GM23338 (cell line): Measurements from ENCODE around the gene GAK. TPM values are rescaled to one million over a fixed set of nuclear protein-coding genes. Genes with fewer than 3 reads are reported as not detected.

Source experiments
- ATAC-seq: fragments of 200-7000 bp; cut with Tn5 transposase; 3 replicates; pipeline ENCODE4 v1.9.1; 2020
- DNase-seq: peaks from one replicate; pipeline ENCODE4 v3.0.0-alpha.2; 2015; ENCODE audit warnings: low spot score
- H2AFZ ChIP-seq: fragments of 200-600 bp; sonication (generic); 2 replicates; pipeline ENCODE4 v1.8.0; 2016; ENCODE audit warnings: antibody characterized with exemption, mild to moderate bottlenecking, moderate library complexity
- H3F3A ChIP-seq: fragments of 200-600 bp; sonication (generic); replicated peaks from 2 replicates; pipeline ENCODE4 v1.8.0; 2017; ENCODE audit warnings: antibody characterized with exemption, mixed run types, low read depth
- H3K27ac ChIP-seq: fragments of 200-600 bp; sonication (generic); 2 replicates; pipeline ENCODE4 v1.6.1; 2016; ENCODE audit warnings: low read depth
- H3K27me3 ChIP-seq: fragments of 200-600 bp; sonication (generic); 2 replicates; pipeline ENCODE4 v1.8.0; 2016; ENCODE audit warnings: mild to moderate bottlenecking, mixed run types, moderate library complexity; ENCODE audit not compliant: insufficient read depth
- H3K36me3 ChIP-seq: fragments of 200-600 bp; sonication (generic); 2 replicates; pipeline ENCODE4 v1.8.0; 2016; ENCODE audit warnings: mild to moderate bottlenecking; ENCODE audit not compliant: insufficient read depth
- H3K4me1 ChIP-seq: fragments of 200-600 bp; sonication (generic); 2 replicates; pipeline ENCODE4 v1.8.0; 2016; ENCODE audit warnings: mild to moderate bottlenecking, moderate library complexity; ENCODE audit not compliant: insufficient read depth
- H3K4me2 ChIP-seq: fragments of 200-600 bp; sonication (generic); 2 replicates; pipeline ENCODE4 v1.7.1; 2017; ENCODE audit warnings: mixed run types
- H3K4me3 ChIP-seq: fragments of 200-600 bp; sonication (generic); 2 replicates; pipeline ENCODE4 v1.6.1; 2016; ENCODE audit warnings: mixed run types
- H3K79me2 ChIP-seq: fragments of 200-600 bp; sonication (generic); replicated peaks from 2 replicates; pipeline ENCODE4 v1.8.0; 2017; ENCODE audit warnings: mild to moderate bottlenecking; ENCODE audit not compliant: insufficient read depth
- H3K9me2 ChIP-seq: fragments of 200-600 bp; sonication (generic); 2 replicates; pipeline ENCODE4 v1.8.0; 2017; ENCODE audit not compliant: insufficient read depth
- H4K20me1 ChIP-seq: fragments of 200-600 bp; sonication (generic); replicated peaks from 2 replicates; pipeline ENCODE4 v1.8.0; 2017; ENCODE audit warnings: mild to moderate bottlenecking; ENCODE audit not compliant: insufficient read depth
- H3K27ac Mint-ChIP-seq: 2 replicates; pipeline ENCODE4 v1.8.0; 2020; ENCODE audit warnings: inconsistent platforms, mild to moderate bottlenecking, moderate library complexity, mixed read lengths
- H3K27me3 Mint-ChIP-seq: 3 replicates; pipeline ENCODE4 v1.8.0; 2022; ENCODE audit warnings: low read depth, mild to moderate bottlenecking, moderate library complexity, mixed read lengths, inconsistent platforms; ENCODE audit not compliant: insufficient read depth, poor library complexity
- H3K36me3 Mint-ChIP-seq: 3 replicates; pipeline ENCODE4 v1.8.0; 2021; ENCODE audit warnings: low read depth, mild to moderate bottlenecking, inconsistent platforms, moderate library complexity, mixed read lengths
- H3K4me1 Mint-ChIP-seq: 3 replicates; pipeline ENCODE4 v1.8.0; 2020; ENCODE audit warnings: mild to moderate bottlenecking, inconsistent platforms, mixed read lengths
- H3K4me3 Mint-ChIP-seq: 3 replicates; pipeline ENCODE4 v1.8.0; 2021; ENCODE audit warnings: moderate library complexity, mild to moderate bottlenecking, inconsistent platforms, mixed read lengths
- H3K9me3 Mint-ChIP-seq: 3 replicates; pipeline ENCODE4 v1.8.0; 2020; ENCODE audit warnings: moderate library complexity, mild to moderate bottlenecking, inconsistent platforms, mixed read lengths
- CREB1 ChIP-seq: fragments of 250-450 bp; sonication (Bioruptor Pico); IDR thresholded peaks from 2 replicates; pipeline ENCODE4 v1.5.0; 2020; ENCODE audit warnings: low read depth, mild to moderate bottlenecking, moderate library complexity
- CTCF ChIP-seq, 2 experiments: fragments of 200-600 bp in 1 of 2; sonication (generic) in 1 of 2; conservative IDR thresholded peaks; 2 replicates each; pipeline versions ENCODE4 v1.5.1 to v1.6.1; 2016 to 2017; ENCODE audit warnings: antibody characterized with exemption in 2 of 2, low read depth in 2 of 2, mild to moderate bottlenecking in 2 of 2, moderate library complexity in 1 of 2
- EZH2 ChIP-seq: fragments of 200-600 bp; sonication (generic); IDR thresholded peaks from one replicate; pipeline ENCODE4 v1.8.0; 2017; ENCODE audit warnings: antibody characterized with exemption, mild to moderate bottlenecking, low read depth; ENCODE audit not compliant: unreplicated experiment
- EZH2phosphoT487 ChIP-seq: fragments of 200-600 bp; sonication (generic); IDR thresholded peaks from one replicate; pipeline ENCODE4 v1.8.1; 2018; ENCODE audit warnings: antibody characterized with exemption; ENCODE audit not compliant: unreplicated experiment
- JUNB ChIP-seq: IDR thresholded peaks from one replicate; pipeline ENCODE4 v1.6.1; 2016; ENCODE audit warnings: antibody characterized with exemption; ENCODE audit not compliant: unreplicated experiment
- NANOG ChIP-seq: IDR thresholded peaks from 2 replicates; pipeline ENCODE4 v1.6.1; 2016; ENCODE audit warnings: antibody characterized with exemption, borderline replicate concordance
- POLR2AphosphoS5 ChIP-seq: IDR thresholded peaks from 2 replicates; pipeline ENCODE4 v1.6.1; 2016; ENCODE audit warnings: antibody characterized with exemption, low read depth
- STAT1 ChIP-seq: IDR thresholded peaks from one replicate; pipeline ENCODE4 v1.6.1; 2016; ENCODE audit warnings: antibody characterized with exemption; ENCODE audit not compliant: unreplicated experiment
- ZNF114 ChIP-seq: fragments of 250-450 bp; sonication (Bioruptor Pico); IDR thresholded peaks from 2 replicates; pipeline ENCODE4 v1.5.0; 2020; ENCODE audit warnings: mild to moderate bottlenecking, moderate library complexity
- ZNF331 ChIP-seq: fragments of 250-450 bp; sonication (Bioruptor Pico); IDR thresholded peaks from 2 replicates; pipeline ENCODE4 v1.5.0; 2020; ENCODE audit warnings: low read depth, mild to moderate bottlenecking, moderate library complexity
- ZNF462 ChIP-seq: fragments of 250-450 bp; sonication (Bioruptor Pico); IDR thresholded peaks from 2 replicates; pipeline ENCODE4 v1.5.0; 2020; ENCODE audit warnings: mild to moderate bottlenecking, moderate library complexity
- polyA plus RNA-seq: library from polyadenylated mRNA; unstranded; fragments of >200 nt; fragmentation: Nextera tagmentation; extraction: Ambion mirVana; gene quantifications from 2 replicates; pipeline ENCODE4 v1.2.1, GENCODE V29; 2016
- total RNA-seq: library from RNA; depleted of rRNA; stranded (reverse); fragments of >200 nt; shearing (Covaris generic); gene quantifications from 2 replicates; pipeline ENCODE4 v1.2.3, GENCODE V29; 2014
- TF ChIP-seq, protein P1 (sequence below): IDR thresholded peaks from one replicate; pipeline ENCODE4 v1.6.1; 2018; ENCODE audit warnings: antibody characterized with exemption; ENCODE audit not compliant: unreplicated experiment
- TF ChIP-seq, protein P2 (sequence below): IDR thresholded peaks from 2 replicates; pipeline ENCODE4 v1.6.1; 2016; ENCODE audit warnings: antibody characterized with exemption

The GAK gene
- total and polyA plus RNA-seq, 2 experiments from 2014 or later: 48.5 to 124 TPM

GRCh38 chr4:955161-955921, 23.2 kb upstream of the GAK start:
- Histone ChIP-seq H2AFZ (no peak overlapping the region), H3F3A (no peaks in the 10 kb centered on the region), H3K4me2 (no peak overlapping the region), H3K27me3 (no peaks in the 10 kb centered on the region), H3K4me1 (no peaks in the 10 kb centered on the region), H4K20me1 (no peaks in the 10 kb centered on the region; the same call in 1 of the 2 replicates), H3K27ac (no peak overlapping the region), H3K4me3 (no peak overlapping the region), H3K79me2 (no peaks in the 10 kb centered on the region), H3K9me2 (no peaks in the 10 kb centered on the region), H3K36me3 (no peaks in the 10 kb centered on the region)
- TF ChIP-seq JUNB (no peak), NANOG (no peak), ZNF462 (CRISPR knock-in tag) (no peak), ZNF331 (CRISPR knock-in tag) (no peak), POLR2AphosphoS5 (no peak), CREB1 (CRISPR knock-in tag) (no peak), ZNF114 (CRISPR knock-in tag) (no peak), EZH2phosphoT487 (no peak), STAT1 (no peak), EZH2 (no peak), CTCF (conservative IDR thresholded peaks at IDR 0.05; ENCODE audit: low read depth in 2 of 2) (no peak)
- TF ChIP-seq, protein P1, sequence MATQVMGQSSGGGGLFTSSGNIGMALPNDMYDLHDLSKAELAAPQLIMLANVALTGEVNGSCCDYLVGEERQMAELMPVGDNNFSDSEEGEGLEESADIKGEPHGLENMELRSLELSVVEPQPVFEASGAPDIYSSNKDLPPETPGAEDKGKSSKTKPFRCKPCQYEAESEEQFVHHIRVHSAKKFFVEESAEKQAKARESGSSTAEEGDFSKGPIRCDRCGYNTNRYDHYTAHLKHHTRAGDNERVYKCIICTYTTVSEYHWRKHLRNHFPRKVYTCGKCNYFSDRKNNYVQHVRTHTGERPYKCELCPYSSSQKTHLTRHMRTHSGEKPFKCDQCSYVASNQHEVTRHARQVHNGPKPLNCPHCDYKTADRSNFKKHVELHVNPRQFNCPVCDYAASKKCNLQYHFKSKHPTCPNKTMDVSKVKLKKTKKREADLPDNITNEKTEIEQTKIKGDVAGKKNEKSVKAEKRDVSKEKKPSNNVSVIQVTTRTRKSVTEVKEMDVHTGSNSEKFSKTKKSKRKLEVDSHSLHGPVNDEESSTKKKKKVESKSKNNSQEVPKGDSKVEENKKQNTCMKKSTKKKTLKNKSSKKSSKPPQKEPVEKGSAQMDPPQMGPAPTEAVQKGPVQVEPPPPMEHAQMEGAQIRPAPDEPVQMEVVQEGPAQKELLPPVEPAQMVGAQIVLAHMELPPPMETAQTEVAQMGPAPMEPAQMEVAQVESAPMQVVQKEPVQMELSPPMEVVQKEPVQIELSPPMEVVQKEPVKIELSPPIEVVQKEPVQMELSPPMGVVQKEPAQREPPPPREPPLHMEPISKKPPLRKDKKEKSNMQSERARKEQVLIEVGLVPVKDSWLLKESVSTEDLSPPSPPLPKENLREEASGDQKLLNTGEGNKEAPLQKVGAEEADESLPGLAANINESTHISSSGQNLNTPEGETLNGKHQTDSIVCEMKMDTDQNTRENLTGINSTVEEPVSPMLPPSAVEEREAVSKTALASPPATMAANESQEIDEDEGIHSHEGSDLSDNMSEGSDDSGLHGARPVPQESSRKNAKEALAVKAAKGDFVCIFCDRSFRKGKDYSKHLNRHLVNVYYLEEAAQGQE: no peak
- TF ChIP-seq, protein P2, sequence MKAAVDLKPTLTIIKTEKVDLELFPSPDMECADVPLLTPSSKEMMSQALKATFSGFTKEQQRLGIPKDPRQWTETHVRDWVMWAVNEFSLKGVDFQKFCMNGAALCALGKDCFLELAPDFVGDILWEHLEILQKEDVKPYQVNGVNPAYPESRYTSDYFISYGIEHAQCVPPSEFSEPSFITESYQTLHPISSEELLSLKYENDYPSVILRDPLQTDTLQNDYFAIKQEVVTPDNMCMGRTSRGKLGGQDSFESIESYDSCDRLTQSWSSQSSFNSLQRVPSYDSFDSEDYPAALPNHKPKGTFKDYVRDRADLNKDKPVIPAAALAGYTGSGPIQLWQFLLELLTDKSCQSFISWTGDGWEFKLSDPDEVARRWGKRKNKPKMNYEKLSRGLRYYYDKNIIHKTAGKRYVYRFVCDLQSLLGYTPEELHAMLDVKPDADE: no peak
- H3K27me3 Mint-ChIP-seq: peaks cover 4% of the 10 kb centered on the region
- H3K4me3 Mint-ChIP-seq: no peak overlapping the region
- no peak overlapping the region for H3K27ac Mint-ChIP-seq
- H3K4me1 Mint-ChIP-seq: peaks cover 5% of the 10 kb centered on the region; the same call in 2 of the 3 replicates
- ATAC-seq (no peak), DNase-seq (no peak)
- H3K36me3 Mint-ChIP-seq: no peaks in the 10 kb centered on the region; the same call in 2 of the 3 replicates
- no peaks in the 10 kb centered on the region for H3K9me3 Mint-ChIP-seq
